HepG2 (cell line): ENCODE measurements around the gene TOMM20. TPM values are rescaled to one million over a fixed set of nuclear protein-coding genes. Genes with fewer than 3 reads are reported as not detected.

Experiments used
- ATF7 ChIP-seq, 2 experiments: fragments of 450-650 bp in 1 of 2; sonication (generic) in 1 of 2; formaldehyde crosslinking in 1 of 2; IDR thresholded peaks; 2 replicates each; pipeline versions ENCODE4 v1.4.0 to v1.6.1; 2016 to 2020; ENCODE audit warnings: antibody characterized with exemption in 1 of 2, mild to moderate bottlenecking in 1 of 2, missing genetic modification reagents in 1 of 2
- GTF3A ChIP-seq: sonication (generic); formaldehyde crosslinking; conservative IDR thresholded peaks from 2 replicates; pipeline ENCODE4 v1.4.0; 2020; ENCODE audit warnings: mild to moderate bottlenecking, missing genetic modification reagents
- RAD51 ChIP-seq: fragments of 450-650 bp; IDR thresholded peaks from 2 replicates; pipeline ENCODE4 v1.6.1; 2016; ENCODE audit warnings: borderline replicate concordance
- SP2 ChIP-seq: sonication (generic); formaldehyde crosslinking; IDR thresholded peaks from 2 replicates; pipeline ENCODE4 v1.5.1; 2020; ENCODE audit warnings: mild to moderate bottlenecking, missing genetic modification reagents
- polyA plus RNA-seq, 8 experiments: library from polyadenylated mRNA; depleted of rRNA in 3 of 8; stranded (reverse) in 7 of 8; unstranded in 1 of 8; fragments of >200 nt; fragmentation: Illumina TruSeq in 4 of 8; extraction: Trizol in 4 of 8; gene quantifications; 2 replicates each; pipeline versions ENCODE4 v1.2.1 to v1.2.3, GENCODE V29; 2011 to 2016; ENCODE audit warnings: low read depth in 4 of 8, missing spikeins in 1 of 8, mixed read lengths in 1 of 8; ENCODE audit not compliant: insufficient read depth in 1 of 8
- total RNA-seq, 5 experiments: library from RNA; depleted of rRNA; stranded (reverse); fragments of >200 nt; fragmentation: Illumina TruSeq; extraction: Trizol; gene quantifications; 2 replicates each; pipeline ENCODE4 v1.2.3, GENCODE V29; 2016; ENCODE audit warnings: low read depth in 1 of 5
- TF ChIP-seq, protein P1 (sequence below), 2 experiments: fragments of 450-650 bp in 1 of 2; sonication (generic) in 1 of 2; formaldehyde crosslinking in 1 of 2; IDR thresholded peaks; 2 replicates each; pipeline versions ENCODE4 v1.6.1 to v1.8.0; 2016 to 2022; ENCODE audit warnings: antibody characterized with exemption in 1 of 2, mild to moderate bottlenecking in 1 of 2, missing genetic modification reagents in 1 of 2
- TF ChIP-seq, protein P2 (sequence below): sonication (generic); formaldehyde crosslinking; IDR thresholded peaks from 2 replicates; pipeline ENCODE4 v1.9.0; 2021; ENCODE audit warnings: mild to moderate bottlenecking, missing genetic modification reagents
- TF ChIP-seq, protein P3 (sequence below): sonication (generic); formaldehyde crosslinking; IDR thresholded peaks from 2 replicates; pipeline ENCODE4 v1.8.0; 2022; ENCODE audit warnings: missing genetic modification reagents, mild to moderate bottlenecking, borderline replicate concordance

Gene TOMM20
- total and polyA plus RNA-seq, 2 of the 13 experiments (the other 11 are each of a cell fraction or from before 2014, with no cell fraction given): 153 to 376 TPM

DNA sequence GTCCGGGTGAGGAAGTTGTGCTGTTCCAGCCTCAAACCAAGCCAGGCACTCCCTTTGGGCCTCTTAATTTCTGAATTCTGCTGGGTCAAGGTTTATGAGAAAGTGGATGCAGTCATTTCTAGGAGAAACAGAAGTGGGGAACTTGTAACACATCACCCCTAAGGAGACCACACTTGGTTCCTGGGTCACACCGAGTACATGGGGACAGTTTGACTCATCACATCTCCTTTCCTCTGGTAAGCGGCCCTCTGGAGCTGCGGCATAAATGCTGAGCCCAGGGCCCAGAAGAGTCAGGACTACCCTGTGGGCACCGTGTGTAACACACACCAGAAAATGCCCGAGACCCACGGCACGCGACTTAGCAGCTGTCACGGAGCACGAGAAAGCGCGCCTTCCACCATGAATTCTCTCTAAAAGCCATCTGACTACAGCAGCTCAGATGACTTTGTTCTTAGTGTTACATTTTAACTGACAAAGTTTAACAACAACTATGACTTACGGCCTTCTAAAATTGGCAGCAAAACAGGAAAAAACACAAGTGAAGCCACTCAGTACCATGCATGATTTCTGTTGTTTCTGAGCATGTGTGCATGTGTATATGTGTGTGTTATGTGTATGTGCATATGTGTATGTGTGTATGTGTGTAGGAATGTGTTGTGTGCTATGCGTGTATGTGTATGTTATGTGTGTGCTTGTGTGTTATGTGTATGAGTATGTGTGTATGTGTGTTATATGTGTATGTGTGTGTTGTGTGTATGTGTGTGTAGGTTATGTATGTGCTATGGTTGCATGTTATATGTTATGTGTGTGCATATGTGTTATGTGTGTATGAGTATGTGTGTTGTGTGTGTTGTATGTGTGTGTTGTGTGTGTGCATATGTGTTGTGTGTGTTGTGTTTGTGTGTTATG, 50.8 kb downstream of the TOMM20 start (continued):
- TF ChIP-seq, protein P1, sequence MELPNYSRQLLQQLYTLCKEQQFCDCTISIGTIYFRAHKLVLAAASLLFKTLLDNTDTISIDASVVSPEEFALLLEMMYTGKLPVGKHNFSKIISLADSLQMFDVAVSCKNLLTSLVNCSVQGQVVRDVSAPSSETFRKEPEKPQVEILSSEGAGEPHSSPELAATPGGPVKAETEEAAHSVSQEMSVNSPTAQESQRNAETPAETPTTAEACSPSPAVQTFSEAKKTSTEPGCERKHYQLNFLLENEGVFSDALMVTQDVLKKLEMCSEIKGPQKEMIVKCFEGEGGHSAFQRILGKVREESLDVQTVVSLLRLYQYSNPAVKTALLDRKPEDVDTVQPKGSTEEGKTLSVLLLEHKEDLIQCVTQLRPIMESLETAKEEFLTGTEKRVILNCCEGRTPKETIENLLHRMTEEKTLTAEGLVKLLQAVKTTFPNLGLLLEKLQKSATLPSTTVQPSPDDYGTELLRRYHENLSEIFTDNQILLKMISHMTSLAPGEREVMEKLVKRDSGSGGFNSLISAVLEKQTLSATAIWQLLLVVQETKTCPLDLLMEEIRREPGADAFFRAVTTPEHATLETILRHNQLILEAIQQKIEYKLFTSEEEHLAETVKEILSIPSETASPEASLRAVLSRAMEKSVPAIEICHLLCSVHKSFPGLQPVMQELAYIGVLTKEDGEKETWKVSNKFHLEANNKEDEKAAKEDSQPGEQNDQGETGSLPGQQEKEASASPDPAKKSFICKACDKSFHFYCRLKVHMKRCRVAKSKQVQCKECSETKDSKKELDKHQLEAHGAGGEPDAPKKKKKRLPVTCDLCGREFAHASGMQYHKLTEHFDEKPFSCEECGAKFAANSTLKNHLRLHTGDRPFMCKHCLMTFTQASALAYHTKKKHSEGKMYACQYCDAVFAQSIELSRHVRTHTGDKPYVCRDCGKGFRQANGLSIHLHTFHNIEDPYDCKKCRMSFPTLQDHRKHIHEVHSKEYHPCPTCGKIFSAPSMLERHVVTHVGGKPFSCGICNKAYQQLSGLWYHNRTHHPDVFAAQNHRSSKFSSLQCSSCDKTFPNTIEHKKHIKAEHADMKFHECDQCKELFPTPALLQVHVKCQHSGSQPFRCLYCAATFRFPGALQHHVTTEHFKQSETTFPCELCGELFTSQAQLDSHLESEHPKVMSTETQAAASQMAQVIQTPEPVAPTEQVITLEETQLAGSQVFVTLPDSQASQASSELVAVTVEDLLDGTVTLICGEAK (IDR thresholded peaks at IDR 0.05): peak; percentile 17; the same call in 1 of the 2 replicates
- TF ChIP-seq, protein P1 (CRISPR knock-in tag; IDR thresholded peaks at IDR 0.05): no peak
- TF ChIP-seq, protein P2, sequence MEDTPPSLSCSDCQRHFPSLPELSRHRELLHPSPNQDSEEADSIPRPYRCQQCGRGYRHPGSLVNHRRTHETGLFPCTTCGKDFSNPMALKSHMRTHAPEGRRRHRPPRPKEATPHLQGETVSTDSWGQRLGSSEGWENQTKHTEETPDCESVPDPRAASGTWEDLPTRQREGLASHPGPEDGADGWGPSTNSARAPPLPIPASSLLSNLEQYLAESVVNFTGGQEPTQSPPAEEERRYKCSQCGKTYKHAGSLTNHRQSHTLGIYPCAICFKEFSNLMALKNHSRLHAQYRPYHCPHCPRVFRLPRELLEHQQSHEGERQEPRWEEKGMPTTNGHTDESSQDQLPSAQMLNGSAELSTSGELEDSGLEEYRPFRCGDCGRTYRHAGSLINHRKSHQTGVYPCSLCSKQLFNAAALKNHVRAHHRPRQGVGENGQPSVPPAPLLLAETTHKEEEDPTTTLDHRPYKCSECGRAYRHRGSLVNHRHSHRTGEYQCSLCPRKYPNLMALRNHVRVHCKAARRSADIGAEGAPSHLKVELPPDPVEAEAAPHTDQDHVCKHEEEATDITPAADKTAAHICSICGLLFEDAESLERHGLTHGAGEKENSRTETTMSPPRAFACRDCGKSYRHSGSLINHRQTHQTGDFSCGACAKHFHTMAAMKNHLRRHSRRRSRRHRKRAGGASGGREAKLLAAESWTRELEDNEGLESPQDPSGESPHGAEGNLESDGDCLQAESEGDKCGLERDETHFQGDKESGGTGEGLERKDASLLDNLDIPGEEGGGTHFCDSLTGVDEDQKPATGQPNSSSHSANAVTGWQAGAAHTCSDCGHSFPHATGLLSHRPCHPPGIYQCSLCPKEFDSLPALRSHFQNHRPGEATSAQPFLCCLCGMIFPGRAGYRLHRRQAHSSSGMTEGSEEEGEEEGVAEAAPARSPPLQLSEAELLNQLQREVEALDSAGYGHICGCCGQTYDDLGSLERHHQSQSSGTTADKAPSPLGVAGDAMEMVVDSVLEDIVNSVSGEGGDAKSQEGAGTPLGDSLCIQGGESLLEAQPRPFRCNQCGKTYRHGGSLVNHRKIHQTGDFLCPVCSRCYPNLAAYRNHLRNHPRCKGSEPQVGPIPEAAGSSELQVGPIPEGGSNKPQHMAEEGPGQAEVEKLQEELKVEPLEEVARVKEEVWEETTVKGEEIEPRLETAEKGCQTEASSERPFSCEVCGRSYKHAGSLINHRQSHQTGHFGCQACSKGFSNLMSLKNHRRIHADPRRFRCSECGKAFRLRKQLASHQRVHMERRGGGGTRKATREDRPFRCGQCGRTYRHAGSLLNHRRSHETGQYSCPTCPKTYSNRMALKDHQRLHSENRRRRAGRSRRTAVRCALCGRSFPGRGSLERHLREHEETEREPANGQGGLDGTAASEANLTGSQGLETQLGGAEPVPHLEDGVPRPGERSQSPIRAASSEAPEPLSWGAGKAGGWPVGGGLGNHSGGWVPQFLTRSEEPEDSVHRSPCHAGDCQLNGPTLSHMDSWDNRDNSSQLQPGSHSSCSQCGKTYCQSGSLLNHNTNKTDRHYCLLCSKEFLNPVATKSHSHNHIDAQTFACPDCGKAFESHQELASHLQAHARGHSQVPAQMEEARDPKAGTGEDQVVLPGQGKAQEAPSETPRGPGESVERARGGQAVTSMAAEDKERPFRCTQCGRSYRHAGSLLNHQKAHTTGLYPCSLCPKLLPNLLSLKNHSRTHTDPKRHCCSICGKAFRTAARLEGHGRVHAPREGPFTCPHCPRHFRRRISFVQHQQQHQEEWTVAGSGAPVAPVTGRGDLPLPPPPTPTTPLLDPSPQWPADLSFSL (CRISPR knock-in tag): peak; percentile 95
- TF ChIP-seq, protein P3, sequence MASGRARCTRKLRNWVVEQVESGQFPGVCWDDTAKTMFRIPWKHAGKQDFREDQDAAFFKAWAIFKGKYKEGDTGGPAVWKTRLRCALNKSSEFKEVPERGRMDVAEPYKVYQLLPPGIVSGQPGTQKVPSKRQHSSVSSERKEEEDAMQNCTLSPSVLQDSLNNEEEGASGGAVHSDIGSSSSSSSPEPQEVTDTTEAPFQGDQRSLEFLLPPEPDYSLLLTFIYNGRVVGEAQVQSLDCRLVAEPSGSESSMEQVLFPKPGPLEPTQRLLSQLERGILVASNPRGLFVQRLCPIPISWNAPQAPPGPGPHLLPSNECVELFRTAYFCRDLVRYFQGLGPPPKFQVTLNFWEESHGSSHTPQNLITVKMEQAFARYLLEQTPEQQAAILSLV: no peak
- TF ChIP-seq GTF3A (0 out of 2 replicates have a peak, but pooled peaks have one; percentile 47), RAD51 (0 out of 2 replicates have a peak, but pooled peaks have one; percentile 20), SP2 (CRISPR knock-in tag) (no peak), ATF7 (IDR thresholded peaks at IDR 0.05) (peak; percentile 51), ATF7 (CRISPR knock-in tag; IDR thresholded peaks at IDR 0.05) (no peak)
